HuH-7 (cell line): ENCODE measurements around the gene TSHZ2.
"Not testable (repeated sequence)": the region's sequence is repeated elsewhere in the genome, so short reads cannot be mapped to it uniquely, and the experiment has no call there.

Experiments used
- DNase-seq: peaks from one replicate; pipeline ENCODE4 v3.0.0; 2011; ENCODE audit warnings: low spot score

The TSHZ2 gene

GRCh38 chr20:53345536-53346334, 373.6 kb downstream of the TSHZ2 start:
- no peak for DNase-seq

GRCh38 chr20:53346335-53346648, 374.1 kb downstream of the TSHZ2 start:
- no peak for DNase-seq

GRCh38 chr20:53349730-53350129, 377.6 kb downstream of the TSHZ2 start:
- DNase-seq, result no peak

DNA sequence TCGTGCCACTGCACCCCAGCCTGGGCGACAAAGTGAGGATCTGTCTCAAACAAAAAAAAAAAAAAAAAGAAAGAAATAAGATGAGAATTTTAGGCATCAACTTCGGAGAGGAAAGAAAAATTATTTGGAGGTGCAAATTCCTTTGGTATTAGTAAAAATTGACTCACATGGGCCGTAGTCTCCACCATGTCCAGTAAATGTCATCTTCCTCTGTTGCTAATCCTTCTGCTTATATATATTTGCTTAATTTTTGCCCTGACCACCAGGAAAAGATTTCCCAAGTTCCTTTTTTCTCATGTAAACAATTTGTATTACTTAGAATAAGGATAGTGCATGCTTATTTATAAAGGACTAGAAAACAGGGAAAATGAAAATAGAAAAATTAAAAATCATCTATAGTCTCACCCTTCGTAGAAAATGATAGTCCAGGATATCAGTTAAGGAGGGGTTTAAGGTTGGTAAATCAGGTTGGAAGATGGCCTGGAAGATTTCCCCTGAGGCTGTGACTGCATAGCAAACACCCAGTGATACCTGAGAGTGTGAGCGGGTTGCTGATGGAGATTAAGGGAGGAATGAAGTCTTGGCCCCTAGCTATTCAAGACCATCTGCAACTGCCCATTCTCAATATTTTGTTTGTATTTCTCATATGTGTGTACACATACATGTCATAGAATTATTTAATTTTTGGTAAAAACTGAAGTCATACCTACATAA, 380.7 kb downstream of the TSHZ2 start:
- DNase-seq, result no peak

GRCh38 chr20:53354314-53354713, 382.2 kb downstream of the TSHZ2 start:
- DNase-seq, result no peak

GRCh38 chr20:53355790-53356189, 383.6 kb downstream of the TSHZ2 start:
- no peak for DNase-seq

DNA sequence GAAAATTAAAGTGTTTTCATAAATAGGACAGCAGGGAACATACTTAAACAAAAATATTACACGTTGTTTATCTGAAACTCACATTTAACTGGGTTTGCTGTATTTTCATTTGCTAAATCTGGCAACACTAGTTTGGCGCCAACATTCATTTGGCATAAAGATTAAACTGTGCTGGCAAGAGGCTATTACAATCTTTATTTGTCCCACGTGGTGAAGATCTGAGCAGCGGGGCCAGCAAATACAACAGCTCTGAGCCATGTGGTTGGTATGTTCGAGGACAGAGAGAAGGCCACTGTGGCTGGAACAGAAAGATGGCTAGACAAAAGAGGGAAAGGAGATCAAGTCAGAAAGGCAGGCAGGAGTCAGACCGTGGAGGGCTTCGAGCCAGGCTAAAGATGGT, 387.3 kb downstream of the TSHZ2 start:
- DNase-seq, result no peak

GRCh38 chr20:53360852-53361251, 388.7 kb downstream of the TSHZ2 start:
- DNase-seq, result no peak

DNA sequence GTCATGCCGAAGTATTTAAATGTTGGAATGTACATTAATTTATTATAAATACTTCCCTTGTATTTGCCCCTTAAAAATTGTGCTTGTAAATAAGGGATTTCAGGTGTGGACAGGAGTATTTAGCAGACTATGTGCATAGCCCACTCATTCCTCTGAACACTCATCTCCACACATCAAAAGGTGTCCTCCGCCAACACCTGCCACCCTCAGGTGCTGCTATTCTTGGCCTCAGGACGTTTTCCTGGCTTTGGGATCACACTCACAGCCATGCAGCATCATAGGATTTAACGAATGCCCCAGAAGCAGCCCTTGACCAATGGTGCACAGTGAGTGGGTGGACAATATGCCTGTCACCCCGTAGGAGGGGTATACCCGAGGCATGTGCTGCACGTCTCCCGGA, 390.6 kb downstream of the TSHZ2 start:
- no peak for DNase-seq

DNA sequence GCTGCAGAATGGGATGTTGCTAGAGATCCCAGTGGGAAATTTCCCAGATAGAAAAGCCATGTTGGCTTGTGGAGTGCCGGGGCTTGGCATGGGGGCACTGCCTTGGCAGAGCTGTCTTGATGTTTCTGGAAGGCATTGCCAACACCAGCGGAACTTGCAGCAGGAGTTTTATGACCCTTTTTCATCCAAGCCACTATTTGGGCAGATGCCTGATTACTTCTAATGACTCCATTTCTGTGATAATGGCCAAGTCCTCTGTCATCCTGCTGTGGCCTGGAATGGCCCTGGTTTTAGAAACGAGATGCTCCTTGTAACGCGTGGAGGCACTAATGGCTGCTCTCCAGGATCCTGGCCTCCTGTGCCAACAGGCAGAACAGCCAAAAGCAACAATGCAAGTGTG, 392.5 kb downstream of the TSHZ2 start:
- DNase-seq, result no peak

DNA sequence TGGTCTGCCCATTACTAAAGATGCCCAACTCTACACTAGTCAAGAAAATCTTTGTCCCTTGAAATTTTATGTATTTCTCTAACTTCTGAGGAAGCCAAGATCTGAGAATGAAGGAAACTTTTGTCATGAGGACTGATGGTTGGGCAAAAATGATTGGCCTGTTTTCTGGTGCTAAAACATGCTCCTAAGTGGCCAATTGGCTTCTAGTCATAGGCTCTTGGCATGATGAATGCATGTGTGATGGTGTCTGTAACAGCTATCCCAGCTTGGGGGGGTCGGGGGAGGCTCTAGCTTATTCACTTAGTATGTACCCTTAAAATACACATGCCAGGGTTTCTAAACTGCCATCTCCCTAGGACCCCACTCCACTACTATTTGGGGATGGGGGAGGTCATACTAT, 392.9 kb downstream of the TSHZ2 start:
- no peak for DNase-seq

DNA sequence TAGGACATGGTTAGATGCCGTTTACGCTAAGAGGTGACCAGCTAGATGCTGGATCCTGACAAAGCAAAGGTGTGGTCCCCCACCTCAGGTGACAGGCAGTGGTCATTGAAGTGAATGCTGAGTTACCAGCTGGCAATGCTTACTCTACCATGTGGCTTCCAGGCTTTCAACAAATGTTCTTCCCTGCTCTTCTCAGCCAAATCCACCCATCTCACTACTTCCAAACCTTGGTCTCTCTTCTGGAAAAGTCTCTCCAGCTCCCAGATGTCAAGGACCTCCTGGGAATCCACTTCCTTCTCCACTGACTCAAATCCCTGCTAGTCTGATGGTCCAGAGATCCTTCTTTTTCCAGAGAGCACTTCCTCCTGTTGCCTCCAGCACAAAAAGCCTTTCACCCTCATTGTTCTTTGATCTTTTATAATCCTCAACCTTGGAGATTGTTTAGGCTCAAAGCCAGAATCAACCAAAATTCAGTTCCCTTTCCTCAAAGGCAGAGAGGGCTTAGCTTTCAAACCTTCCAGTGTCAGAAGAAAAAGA, 393.4 kb downstream of the TSHZ2 start:
- no peak for DNase-seq

GRCh38 chr20:53366928-53367327, 394.8 kb downstream of the TSHZ2 start:
- not testable (repeated sequence) for DNase-seq

DNA sequence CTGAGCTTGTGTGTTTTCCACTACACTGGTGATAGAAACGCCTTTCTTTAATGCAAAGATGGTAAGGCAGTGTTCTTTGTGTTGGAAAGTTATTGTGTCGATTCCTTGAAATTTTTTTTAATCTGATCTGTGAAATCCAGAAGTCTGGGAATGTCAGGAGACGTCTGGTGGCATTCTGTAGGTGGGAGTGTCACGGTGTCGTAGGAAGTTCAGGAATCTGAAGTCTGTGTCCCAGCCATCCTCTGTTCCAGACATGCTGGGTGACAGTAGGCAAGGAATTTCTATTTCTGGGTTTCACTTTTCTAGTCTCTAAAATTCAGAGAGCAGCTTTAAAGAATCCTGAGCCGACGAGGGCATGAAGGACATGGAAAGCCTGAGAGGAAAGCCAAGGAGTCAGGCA, 397.7 kb downstream of the TSHZ2 start:
- DNase-seq, result no peak

DNA sequence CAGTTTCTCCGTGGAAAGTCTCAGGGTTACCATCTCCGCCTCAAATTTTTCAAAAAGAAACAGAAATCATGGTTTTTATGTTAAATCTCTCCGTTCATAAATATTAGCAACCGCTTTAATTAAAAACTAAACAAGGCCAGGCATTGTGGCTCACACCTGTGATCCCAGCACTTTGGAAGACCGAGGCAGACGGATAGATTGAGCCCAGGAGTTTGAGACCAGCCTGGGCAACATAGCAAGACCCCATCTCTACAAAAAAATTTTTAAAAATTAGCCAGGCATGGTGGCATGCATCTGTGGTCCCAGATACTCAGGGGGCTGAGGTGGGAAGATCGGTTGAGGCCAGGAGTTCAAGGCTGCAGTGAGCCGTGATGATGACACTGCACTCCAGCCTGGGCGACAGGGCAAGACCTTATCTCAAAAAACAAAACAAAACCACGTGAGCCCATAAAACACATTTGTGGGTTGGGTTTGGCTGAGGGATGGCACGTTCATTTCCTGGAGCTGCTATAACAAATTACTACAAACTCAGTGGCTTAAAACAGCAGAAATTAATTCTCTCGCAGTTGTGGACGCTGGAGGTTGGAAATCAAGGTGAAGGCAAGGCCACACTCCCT, 398.3 kb downstream of the TSHZ2 start:
- no peak for DNase-seq

DNA sequence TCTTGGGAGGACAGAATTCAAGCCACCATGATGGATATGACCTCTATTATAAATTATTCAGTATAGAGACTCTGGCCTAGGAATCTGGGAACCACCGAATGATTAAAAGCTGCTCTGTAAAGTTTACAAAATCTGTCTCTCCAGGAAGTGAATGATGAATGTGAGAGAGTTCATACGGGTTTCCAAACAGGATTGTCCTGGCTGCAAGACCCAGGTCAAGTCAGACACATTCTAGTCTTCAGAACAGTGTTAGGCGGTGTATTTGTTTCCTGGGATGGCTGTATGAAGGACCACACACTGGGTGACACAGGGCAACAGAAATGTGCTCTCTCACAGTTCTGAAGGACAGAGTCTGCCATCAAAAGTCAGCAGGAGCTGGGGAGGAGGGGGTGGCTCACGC, 399.1 kb downstream of the TSHZ2 start:
- DNase-seq, result no peak

DNA sequence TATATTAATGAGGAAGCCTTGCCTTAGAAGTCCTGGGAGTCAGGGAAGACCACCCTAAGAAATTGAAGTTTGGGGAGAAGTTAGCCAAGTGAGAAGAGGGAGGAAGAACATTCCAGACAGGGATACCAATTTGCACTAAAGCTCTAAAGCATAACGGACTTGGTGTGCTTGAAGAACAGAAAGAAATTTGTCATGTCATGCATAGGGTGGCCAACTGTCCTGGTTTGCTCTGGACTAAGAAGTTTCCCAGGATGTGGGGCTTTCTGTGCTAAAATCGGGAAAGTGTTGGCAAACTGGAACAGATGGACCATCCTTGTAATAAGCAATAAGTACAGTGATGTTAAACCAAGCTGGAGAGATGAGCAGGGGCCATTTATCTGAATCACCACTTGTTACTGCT, 403.9 kb downstream of the TSHZ2 start:
- DNase-seq, result no peak

DNA sequence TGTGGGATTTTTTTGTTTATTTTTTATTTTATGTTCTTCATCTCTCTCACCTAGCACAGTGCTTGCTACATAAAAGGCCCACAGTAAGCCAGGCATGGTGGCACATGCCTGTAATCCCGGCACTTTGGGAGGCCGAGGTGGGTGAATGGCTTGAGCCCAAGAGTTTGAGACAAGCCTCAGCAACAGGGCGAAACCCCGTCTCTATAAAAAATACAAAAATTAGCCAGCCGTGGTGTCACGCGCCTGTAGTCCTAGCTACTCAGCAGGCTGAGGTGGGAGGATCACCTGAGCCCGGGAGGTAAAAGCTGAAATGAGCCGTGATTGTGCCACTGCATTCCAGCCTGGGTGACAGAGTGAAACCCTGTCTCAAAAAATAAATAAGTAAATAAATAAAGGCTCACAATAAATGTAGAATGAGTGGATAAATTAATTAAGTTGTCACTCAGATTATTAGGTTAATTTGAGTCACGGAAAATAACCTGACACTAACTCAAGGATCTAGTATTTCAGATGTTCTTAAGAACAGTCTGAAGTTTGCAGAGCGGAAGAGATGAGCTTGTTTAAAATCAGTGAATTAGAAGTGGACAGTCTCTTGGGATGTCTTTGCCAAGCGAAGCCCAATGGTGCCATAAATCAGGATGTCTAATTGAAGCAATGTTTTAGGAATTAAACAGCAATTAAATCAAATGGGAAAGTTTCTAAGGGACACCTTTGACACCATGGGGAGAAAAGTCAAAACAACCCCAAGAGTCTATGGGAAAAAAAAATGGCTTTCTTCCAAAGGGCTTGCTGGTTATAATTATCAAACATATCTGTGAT, 407.1 kb downstream of the TSHZ2 start:
- no peak for DNase-seq

- DNase-seq, result no peak
Measured at GRCh38 chr20:53379833-53380120, 407.6 kb downstream of the TSHZ2 start.

- no peak for DNase-seq
Measured at GRCh38 chr20:53381568-53382262, 409.6 kb downstream of the TSHZ2 start.

- no peak for DNase-seq
Measured at GRCh38 chr20:53382263-53382844, 410.2 kb downstream of the TSHZ2 start.

DNA sequence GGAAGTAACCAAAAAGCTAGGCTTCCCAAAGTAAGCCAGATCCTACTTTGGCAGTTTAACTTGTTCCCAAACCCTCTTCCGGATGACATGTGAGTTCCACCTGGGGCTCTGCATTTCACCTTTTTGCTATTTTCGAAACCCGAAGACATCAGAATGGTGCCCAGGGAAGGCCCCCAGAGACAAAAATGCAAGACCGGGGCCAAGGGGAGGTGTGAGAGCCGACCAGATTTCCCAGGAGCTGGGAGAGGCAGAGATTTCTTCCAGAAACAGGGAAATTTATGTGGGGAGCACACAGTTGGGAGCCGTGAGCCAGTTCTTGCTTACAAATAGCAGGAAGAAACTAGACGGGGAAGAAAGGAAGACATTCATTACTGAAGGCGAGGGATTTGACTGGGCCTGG, 411.8 kb downstream of the TSHZ2 start:
- DNase-seq, result no peak
